Measurements from ENCODE around the gene KRTAP12-2.
"Not testable (repeated sequence)": the region's sequence is repeated elsewhere in the genome, so short reads cannot be mapped to it uniquely, and the experiment has no call there.

Gene KRTAP12-2

GRCh38 chr21:44684077-44684476 is 17.4 kb upstream of the KRTAP12-2 start:
- DNase-seq, result no peak

- no peak for DNase-seq
Observed at GRCh38 chr21:44682580-44683151, 15.9 kb upstream of the KRTAP12-2 start.

- peak; percentile 62 to 82 for DNase-seq
Observed at GRCh38 chr21:44681861-44682579, 15.3 kb upstream of the KRTAP12-2 start, which contains the start of gene KRTAP12-1. Gene KRTAP12-1, minus strand, starts transcription at chr21:44682163. Its CDS starts 40 bp downstream, at chr21:44682123.

GRCh38 chr21:44681152-44681551 is 14.4 kb upstream of the KRTAP12-2 start:
- no peak for DNase-seq

GRCh38 chr21:44677881-44678280 is 11.2 kb upstream of the KRTAP12-2 start:
- no peak for DNase-seq

- no peak for DNase-seq
Observed at GRCh38 chr21:44671911-44672310, 5.2 kb upstream of the KRTAP12-2 start.

- no peak for DNase-seq
Observed at GRCh38 chr21:44670642-44671432, 4.1 kb upstream of the KRTAP12-2 start.

GRCh38 chr21:44667612-44668011 is 885 bp upstream of the KRTAP12-2 start:
- no peak for DNase-seq

- no peak for DNase-seq
Observed at GRCh38 chr21:44664691-44665090, 2.0 kb downstream of the KRTAP12-2 start.

- DNase-seq, result not testable (repeated sequence)
Observed at GRCh38 chr21:44661567-44661966, 5.2 kb downstream of the KRTAP12-2 start.

- DNase-seq, result no peak
Observed at GRCh38 chr21:44658913-44659595, 7.7 kb downstream of the KRTAP12-2 start.

- no peak for DNase-seq
Observed at GRCh38 chr21:44658541-44658910, 8.2 kb downstream of the KRTAP12-2 start.

GRCh38 chr21:44657635-44658540 is 8.8 kb downstream of the KRTAP12-2 start, which contains the start of gene KRTAP12-3:
Gene KRTAP12-3, plus strand, starts transcription at chr21:44657932. Its CDS starts 48 bp downstream, at chr21:44657980.
- DNase-seq, result no peak

GRCh38 chr21:44656868-44657267 is 9.9 kb downstream of the KRTAP12-2 start:
- no peak for DNase-seq

- DNase-seq, result no peak
Observed at GRCh38 chr21:44654576-44655175, 12.1 kb downstream of the KRTAP12-2 start, which contains the start of gene KRTAP12-4. Gene KRTAP12-4, minus strand, starts transcription at chr21:44654659. Its CDS starts 45 bp downstream, at chr21:44654614.

GRCh38 chr21:44653656-44654575 is 12.8 kb downstream of the KRTAP12-2 start:
- peak; percentile 36 to 85 for DNase-seq

GRCh38 chr21:44653123-44653522 is 13.6 kb downstream of the KRTAP12-2 start:
- DNase-seq, result no peak

- DNase-seq, result no peak
Observed at GRCh38 chr21:44650973-44651675, 15.6 kb downstream of the KRTAP12-2 start.

GRCh38 chr21:44650265-44650972 is 16.3 kb downstream of the KRTAP12-2 start:
- DNase-seq, result no peak
